Fibroblast of lung (primary cell): ENCODE results near the gene BRD2. TPM values are rescaled to one million over a fixed set of nuclear protein-coding genes. Genes with fewer than 3 reads are reported as not detected.

Experiments used
- DNase-seq, 2 donors: peaks; one replicate each; pipeline versions ENCODE4 v3.0.0 to v3.0.0-alpha.2; 2010; ENCODE audit warnings: low read depth in 2 of 2
- H2AFZ ChIP-seq: 2 replicates; pipeline ENCODE4 v1.5.1; 2012; ENCODE audit warnings: low read length, control low read depth, inconsistent platforms
- H3K27ac ChIP-seq: 2 replicates; pipeline ENCODE4 v1.5.1; 2011; ENCODE audit warnings: low read length, control low read depth; ENCODE audit not compliant: insufficient read depth
- H3K27me3 ChIP-seq: 2 replicates; pipeline ENCODE4 v1.5.1; 2011; ENCODE audit warnings: mild to moderate bottlenecking, low read length; ENCODE audit not compliant: control insufficient read depth, insufficient read depth
- H3K36me3 ChIP-seq: 2 replicates; pipeline ENCODE4 v1.5.1; 2011; ENCODE audit warnings: low read length; ENCODE audit not compliant: control insufficient read depth, insufficient read depth
- H3K4me1 ChIP-seq: 2 replicates; pipeline ENCODE4 v1.5.1; 2011; ENCODE audit warnings: low read length; ENCODE audit not compliant: control insufficient read depth, insufficient read depth; ENCODE audit errors: extremely low read depth
- H3K4me2 ChIP-seq: 2 replicates; pipeline ENCODE4 v1.5.1; 2011; ENCODE audit warnings: low read length, control low read depth; ENCODE audit not compliant: insufficient read depth; ENCODE audit errors: extremely low read depth
- H3K4me3 ChIP-seq, 4 experiments: fragments of 200-600 bp in 1 of 4; sonication (generic) in 1 of 4; replicated peaks in 1 of 4; 2 replicates each; pipeline ENCODE4 v1.5.1; 2011 to 2016; ENCODE audit warnings: low read length in 4 of 4, low read depth in 3 of 4, mild to moderate bottlenecking in 3 of 4, control low read depth in 2 of 4, inconsistent platforms in 1 of 4, mixed read lengths in 1 of 4; ENCODE audit not compliant: insufficient read depth in 1 of 4; ENCODE audit errors: control extremely low read depth in 1 of 4
- H3K79me2 ChIP-seq: 2 replicates; pipeline ENCODE4 v1.5.1; 2012; ENCODE audit warnings: mild to moderate bottlenecking, low read length, inconsistent platforms; ENCODE audit not compliant: control insufficient read depth, insufficient read depth
- H3K9ac ChIP-seq: 2 replicates; pipeline ENCODE4 v1.5.1; 2011; ENCODE audit warnings: mild to moderate bottlenecking, low read length, control low read depth; ENCODE audit not compliant: insufficient read depth
- H3K9me3 ChIP-seq: 2 replicates; pipeline ENCODE4 v1.5.1; 2012; ENCODE audit warnings: low read depth, low read length; ENCODE audit not compliant: control insufficient read depth, insufficient read depth
- H4K20me1 ChIP-seq: 2 replicates; pipeline ENCODE4 v1.5.1; 2011; ENCODE audit warnings: low read length; ENCODE audit not compliant: control insufficient read depth, insufficient read depth; ENCODE audit errors: extremely low read depth
- CTCF ChIP-seq, 2 donors: IDR thresholded peaks in 1 of 2; conservative IDR thresholded peaks in 1 of 2; 1 replicate in 1 of 2; 2 replicates in 1 of 2; pipeline ENCODE4 v1.5.1; 2011 to 2012; ENCODE audit warnings: low read length in 2 of 2, control low read depth in 1 of 2, inconsistent platforms in 1 of 2, low read depth in 1 of 2, mild to moderate bottlenecking in 1 of 2
- EZH2 ChIP-seq: IDR thresholded peaks from 2 replicates; pipeline ENCODE4 v1.5.1; 2012; ENCODE audit warnings: low read length, control low read depth, mild to moderate bottlenecking; ENCODE audit errors: missing control alignments
- polyA plus RNA-seq, 2 donors: library from polyadenylated mRNA; depleted of rRNA in 1 of 2; stranded (reverse) in 1 of 2; unstranded in 1 of 2; fragments of >200 nt; gene quantifications; 2 replicates each; pipeline ENCODE4 v1.2.1, GENCODE V29; 2011 to 2012; ENCODE audit warnings: missing spikeins in 1 of 2
- total RNA-seq: library from RNA; depleted of rRNA; stranded (reverse); fragments of >200 nt; gene quantifications from 2 replicates; pipeline ENCODE4 v1.2.1, GENCODE V29; 2014

BRD2 gene
- total and polyA plus RNA-seq, 2 donors (not counting 1 experiment from before 2014, with no cell fraction given), result 75.6 to 126 TPM

GRCh38 chr6:32974541-32975308 lies 6.3 kb downstream of the BRD2 start:
- H3K36me3 ChIP-seq, result peaks cover 38% of the 10 kb centered on the region
- H4K20me1 ChIP-seq, result peaks cover 22% of the 10 kb centered on the region

GRCh38 chr6:32975886-32976285 lies 7.5 kb downstream of the BRD2 start:
- H3K79me2 ChIP-seq, result peaks cover 76% of the 10 kb centered on the region
- peaks cover 22% of the 10 kb centered on the region for H4K20me1 ChIP-seq
- no peaks in the 10 kb centered on the region for H3K9me3 ChIP-seq
- H3K27ac ChIP-seq, result no peak overlapping the region
- peaks cover 48% of the 10 kb centered on the region for H3K36me3 ChIP-seq
- no peaks in the 10 kb centered on the region for H3K27me3 ChIP-seq
- no peak overlapping the region for H2AFZ ChIP-seq
- H3K4me2 ChIP-seq, result peak overlapping the region; percentile 60
- H3K9ac ChIP-seq, result no peak overlapping the region
- DNase-seq, result no peak
- H3K4me1 ChIP-seq, result peaks cover 5% of the 10 kb centered on the region
- peak overlapping the region; percentile 29 to 100 (median 74) for H3K4me3 ChIP-seq
- TF ChIP-seq EZH2 (no peak), CTCF (conservative IDR thresholded peaks at IDR 0.05 in 1 of 2, IDR thresholded peaks at IDR 0.05 in 1 of 2; ENCODE audit: low read depth in 1 of 2, low read length in 2 of 2) (no peak)

More at GRCh38 chr6:32974541-32975308, 6.3 kb downstream of the BRD2 start:
- peak overlapping the region; percentile 95 for H3K4me2 ChIP-seq
- no peak overlapping the region for H2AFZ ChIP-seq
- H3K9ac ChIP-seq, result peak overlapping the region; percentile 51
- no peak for DNase-seq
- TF ChIP-seq CTCF (conservative IDR thresholded peaks at IDR 0.05 in 1 of 2, IDR thresholded peaks at IDR 0.05 in 1 of 2; ENCODE audit: low read depth in 1 of 2, low read length in 2 of 2) (no peak), EZH2 (no peak)
- peak overlapping the region; percentile 15 for H3K27ac ChIP-seq
- peaks cover 72% of the 10 kb centered on the region for H3K79me2 ChIP-seq
- H3K4me1 ChIP-seq, result peaks cover 5% of the 10 kb centered on the region
- H3K27me3 ChIP-seq, result no peaks in the 10 kb centered on the region
- H3K9me3 ChIP-seq, result no peaks in the 10 kb centered on the region
- H3K4me3 ChIP-seq, result peak overlapping the region; percentile 51 to 100 (median 98)

GRCh38 chr6:32976334-32977069 lies 8.1 kb downstream of the BRD2 start:
- TF ChIP-seq EZH2, result no peak
- TF ChIP-seq CTCF (conservative IDR thresholded peaks at IDR 0.05 in 1 of 2, IDR thresholded peaks at IDR 0.05 in 1 of 2; ENCODE audit: low read depth in 1 of 2, low read length in 2 of 2), result no peak
- H3K9ac ChIP-seq, result no peak overlapping the region
- H3K36me3 ChIP-seq, result peaks cover 48% of the 10 kb centered on the region
- H3K79me2 ChIP-seq, result peaks cover 76% of the 10 kb centered on the region
- H3K27me3 ChIP-seq, result no peaks in the 10 kb centered on the region
- no peak for DNase-seq
- H3K4me2 ChIP-seq, result peak overlapping the region; percentile 60
- peaks cover 5% of the 10 kb centered on the region for H3K4me1 ChIP-seq
- H3K4me3 ChIP-seq, result peak overlapping the region; percentile 8 to 100 (median 74)
- H2AFZ ChIP-seq, result no peak overlapping the region
- H4K20me1 ChIP-seq, result peaks cover 22% of the 10 kb centered on the region
- no peaks in the 10 kb centered on the region for H3K9me3 ChIP-seq
- H3K27ac ChIP-seq, result no peak overlapping the region
